HG02870 (cell line): ENCODE results near the gene KIF25.

Experiments used
- ATAC-seq: cut with Tn5 transposase; IDR thresholded peaks from one replicate; pipeline ENCODE4 v1.9.1; 2021; ENCODE audit warnings: mild to moderate bottlenecking, moderate library complexity; ENCODE audit not compliant: unreplicated experiment

KIF25 gene

DNA sequence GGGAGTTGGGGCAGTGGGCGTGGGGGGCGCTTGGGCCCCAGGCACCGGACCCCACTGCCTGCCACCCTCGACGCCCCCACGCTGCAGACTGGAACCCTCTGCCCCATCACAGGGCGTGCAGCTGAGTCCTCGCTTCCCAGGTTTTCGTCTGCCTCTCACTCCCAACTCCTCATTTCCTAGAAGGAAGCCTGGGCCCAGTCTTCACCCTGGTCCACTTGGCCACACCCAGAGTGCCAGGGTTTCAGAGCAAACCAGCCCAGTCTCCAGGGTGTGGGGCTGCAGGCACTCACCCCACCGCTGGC, 51.2 kb downstream of the KIF25 start:
- no peak for ATAC-seq

DNA sequence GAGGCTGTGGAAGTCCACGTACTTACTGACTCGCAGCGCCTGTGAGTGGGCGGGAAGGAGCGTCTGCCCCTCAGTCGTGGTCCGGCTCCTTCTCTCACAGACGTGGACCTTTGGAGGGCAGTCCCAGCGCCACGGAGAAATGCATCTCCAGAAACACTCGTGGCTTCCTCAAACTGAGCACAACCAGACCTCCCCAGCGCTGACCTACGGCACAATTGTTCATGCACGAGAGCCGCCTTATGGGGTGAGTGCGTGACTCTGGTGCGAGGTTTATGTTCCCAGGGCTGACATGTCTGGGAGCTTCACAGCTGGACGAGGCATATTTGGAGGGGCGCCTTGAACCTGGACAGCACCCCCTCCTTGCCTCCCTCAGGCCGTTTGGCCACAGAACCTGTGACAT, 51.8 kb downstream of the KIF25 start:
- ATAC-seq = no peak

DNA sequence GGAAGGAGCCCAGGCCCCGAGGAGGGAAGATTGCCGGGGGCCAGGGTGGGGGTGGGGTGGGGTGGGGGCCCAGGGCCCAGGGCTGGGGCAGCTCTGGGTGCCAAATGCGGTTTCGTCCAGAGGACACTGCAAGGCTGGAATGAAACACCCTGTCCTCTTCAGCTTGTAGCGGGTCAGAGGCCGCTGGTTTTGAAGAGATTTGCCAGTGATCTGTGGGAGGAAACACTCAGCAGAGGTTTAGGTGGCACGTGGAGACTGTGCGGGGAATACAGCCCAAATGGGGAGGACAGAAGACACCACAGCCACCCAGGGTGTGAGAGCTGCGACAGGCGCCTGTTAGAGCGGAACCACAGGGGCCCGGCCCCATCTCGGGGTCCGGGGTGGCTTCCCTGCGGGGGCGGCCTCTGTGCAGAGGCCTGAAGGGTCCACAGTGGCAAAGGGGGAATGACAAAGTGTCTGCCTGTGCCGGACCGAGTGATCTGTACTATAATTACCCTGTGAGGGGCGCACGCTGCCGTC, 52.3 kb downstream of the KIF25 start:
- ATAC-seq = no peak

GRCh38 chr6:168050225-168050880, 52.9 kb downstream of the KIF25 start:
- ATAC-seq = no peak

DNA sequence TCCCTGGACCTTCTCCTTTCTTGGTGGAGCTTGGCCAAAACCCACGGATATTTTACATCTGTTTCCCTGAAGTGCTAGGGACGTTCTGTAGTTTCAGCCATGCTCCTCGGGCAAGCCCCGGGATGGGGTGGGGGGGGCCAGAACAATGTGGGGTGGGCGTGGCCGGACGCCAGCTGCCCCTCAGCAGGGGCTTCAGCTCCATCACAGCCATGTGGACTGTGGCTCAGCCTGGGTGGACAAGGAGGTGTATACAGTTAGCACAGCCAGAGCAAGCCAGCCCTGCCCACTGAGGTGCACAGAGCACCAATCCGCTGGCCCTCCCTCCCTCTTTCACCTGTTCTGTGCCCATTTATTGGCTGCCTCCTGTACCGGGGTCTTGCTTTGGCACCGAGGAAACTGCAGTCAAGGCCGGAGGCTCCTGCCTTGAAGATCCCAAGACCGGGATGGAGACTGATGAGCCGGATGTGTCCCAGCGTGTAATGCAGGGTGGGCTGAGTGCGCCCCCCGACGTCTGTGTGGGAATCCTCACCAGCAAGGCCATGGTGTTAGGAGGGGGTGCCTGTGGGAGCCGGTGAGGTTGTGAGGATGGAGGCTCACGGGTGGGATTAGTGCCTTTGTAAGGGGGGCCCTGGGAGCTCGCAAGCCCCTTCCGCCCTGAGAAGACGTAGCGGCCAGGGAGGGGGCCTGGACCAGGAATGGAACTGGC, 53.6 kb downstream of the KIF25 start:
- ATAC-seq = no peak

DNA sequence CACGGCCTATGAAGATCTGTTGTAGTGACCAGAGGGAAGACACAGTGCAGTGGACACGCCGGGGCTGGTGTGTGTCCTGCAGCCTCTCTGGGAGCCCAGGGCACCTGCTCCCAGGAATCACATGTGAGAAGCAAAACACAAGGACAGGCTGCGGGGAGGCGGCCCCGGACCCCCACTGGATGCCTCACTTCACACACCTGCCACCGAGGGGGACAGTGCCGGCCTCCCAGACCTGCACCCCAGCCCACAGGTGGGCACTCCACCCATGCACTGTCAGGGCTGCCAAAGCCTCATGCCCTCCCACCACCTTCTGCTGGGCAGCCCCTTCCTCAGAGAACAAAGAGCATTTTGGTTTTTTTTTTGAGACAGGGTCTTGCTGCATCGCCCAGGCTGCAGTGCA, 54.2 kb downstream of the KIF25 start:
- no peak for ATAC-seq

DNA sequence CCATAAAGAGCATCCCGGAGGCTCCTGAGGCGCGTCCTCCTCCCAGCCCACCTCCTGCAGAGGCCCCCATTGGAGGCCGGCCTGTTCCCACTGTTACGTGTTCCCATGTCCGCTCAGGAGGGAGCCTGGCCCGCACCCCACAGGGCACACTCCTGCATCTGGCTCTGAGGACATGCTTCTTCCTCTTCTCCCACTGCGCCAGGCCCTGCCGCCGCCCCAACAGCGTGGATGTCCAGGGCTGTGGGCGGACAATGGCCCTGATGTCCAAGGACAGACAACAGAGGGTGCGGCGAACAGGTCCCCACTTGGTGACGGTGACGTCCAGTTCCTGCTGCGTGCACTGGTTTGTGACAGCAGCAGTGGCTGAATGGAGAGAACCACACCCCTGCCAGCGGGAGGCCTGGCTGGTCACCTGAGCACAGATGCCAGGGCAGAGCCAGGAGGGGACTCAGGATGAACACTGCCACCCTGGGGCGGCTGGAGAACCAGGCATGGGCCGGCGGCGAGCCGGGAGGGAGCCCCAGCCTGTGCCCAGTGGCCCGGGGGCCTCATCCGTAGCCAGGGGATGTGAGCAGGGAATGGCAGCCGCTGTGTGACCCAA, 54.9 kb downstream of the KIF25 start:
- no peak for ATAC-seq

DNA sequence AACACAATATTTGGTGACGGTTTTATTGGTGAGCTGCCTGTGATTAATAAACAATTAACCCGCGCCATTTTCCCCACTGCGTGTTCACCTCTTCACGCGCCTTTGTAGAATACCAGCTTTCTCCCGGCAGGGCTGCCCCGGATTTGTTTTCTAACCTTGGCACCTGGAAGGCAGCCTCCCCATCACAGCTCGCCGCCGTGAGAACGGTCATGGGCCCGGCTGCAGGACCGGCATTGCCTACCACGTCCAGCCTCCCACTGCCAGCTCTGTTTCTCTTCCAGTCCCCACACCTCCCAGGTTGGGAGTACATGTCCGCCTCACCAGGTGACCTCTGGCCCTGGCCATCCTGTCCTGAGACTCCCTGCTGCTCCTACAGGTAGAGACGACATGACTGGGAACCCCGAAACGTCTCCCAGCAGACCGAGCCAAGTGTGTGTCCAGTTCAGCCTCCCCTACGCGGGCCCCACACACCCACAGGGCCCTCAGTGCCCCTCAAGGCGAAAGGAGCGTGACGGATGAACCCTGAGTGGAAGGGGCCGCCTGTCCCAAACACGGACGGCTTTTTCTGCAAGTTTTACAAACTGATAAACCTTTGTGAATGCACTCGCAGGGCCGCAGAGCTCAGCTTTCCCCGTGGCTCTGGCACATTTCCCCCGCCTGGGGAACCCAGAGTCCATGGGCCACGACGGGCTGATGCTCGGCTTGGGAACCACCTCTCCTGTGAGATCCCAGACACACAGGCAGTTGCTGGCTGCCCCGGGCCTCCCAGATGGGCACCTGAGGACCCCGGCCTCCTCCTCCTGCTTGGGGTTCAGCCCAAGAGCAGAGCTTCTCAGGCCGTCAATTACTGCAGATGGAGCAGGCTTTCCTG, 55.9 kb downstream of the KIF25 start:
- ATAC-seq = no peak

DNA sequence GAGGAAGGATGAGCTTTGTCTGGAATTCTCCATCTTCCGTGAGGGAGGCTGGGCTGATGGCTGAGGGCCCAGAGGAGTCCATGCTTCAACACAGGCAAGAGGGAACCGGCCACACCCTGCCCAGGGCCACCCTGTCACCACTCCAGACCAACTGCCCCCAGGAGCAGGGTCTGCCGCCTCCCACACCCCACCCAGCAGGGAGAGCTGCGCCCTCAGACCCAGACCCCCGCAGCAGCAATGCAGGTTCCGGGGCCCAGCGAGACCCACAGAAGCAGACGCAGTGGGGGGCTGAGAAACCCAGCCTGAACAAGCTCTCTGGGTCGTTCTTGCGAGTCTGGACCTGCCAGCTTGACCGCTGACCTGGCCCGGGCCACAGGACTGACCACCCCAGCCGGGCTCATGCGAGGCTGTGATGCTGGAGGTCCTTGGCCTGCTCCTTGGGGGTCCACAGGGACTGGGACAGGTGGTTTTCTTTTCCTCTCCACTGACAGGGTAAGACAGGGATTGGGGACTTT, 56.5 kb downstream of the KIF25 start:
- no peak for ATAC-seq

- ATAC-seq = no peak
These were observed 57.5 kb downstream of the KIF25 start for GRCh38 chr6:168054765-168055560.

- ATAC-seq = no peak
These were observed 58.4 kb downstream of the KIF25 start for GRCh38 chr6:168055696-168056489.

- ATAC-seq = no peak
These were observed 59.5 kb downstream of the KIF25 start for GRCh38 chr6:168056892-168057527.

DNA sequence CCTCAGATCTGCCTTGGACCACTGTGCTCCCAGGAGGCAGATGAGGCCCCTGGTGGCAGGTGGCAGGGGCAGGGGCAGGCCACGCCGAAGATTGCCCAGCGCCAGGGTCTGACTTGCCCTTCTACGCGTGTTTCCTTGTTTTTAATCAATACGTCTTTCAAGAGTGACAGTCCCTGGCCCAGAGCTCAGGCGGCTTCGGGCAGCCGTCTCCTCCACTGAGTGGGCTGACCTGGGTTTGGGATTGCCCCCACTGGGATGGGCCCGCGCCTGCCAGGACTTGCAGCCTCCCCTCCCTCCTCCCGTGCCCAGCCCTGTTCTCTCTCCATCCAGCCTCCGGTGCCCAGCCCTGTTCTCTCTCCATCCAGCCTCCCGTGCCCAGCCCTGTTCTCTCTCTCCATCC, 60.4 kb downstream of the KIF25 start:
- no peak for ATAC-seq

- no peak for ATAC-seq
These were observed 61.5 kb downstream of the KIF25 start for GRCh38 chr6:168058691-168059551.

GRCh38 chr6:168060521-168060931, 63.1 kb downstream of the KIF25 start:
- ATAC-seq = no peak

DNA sequence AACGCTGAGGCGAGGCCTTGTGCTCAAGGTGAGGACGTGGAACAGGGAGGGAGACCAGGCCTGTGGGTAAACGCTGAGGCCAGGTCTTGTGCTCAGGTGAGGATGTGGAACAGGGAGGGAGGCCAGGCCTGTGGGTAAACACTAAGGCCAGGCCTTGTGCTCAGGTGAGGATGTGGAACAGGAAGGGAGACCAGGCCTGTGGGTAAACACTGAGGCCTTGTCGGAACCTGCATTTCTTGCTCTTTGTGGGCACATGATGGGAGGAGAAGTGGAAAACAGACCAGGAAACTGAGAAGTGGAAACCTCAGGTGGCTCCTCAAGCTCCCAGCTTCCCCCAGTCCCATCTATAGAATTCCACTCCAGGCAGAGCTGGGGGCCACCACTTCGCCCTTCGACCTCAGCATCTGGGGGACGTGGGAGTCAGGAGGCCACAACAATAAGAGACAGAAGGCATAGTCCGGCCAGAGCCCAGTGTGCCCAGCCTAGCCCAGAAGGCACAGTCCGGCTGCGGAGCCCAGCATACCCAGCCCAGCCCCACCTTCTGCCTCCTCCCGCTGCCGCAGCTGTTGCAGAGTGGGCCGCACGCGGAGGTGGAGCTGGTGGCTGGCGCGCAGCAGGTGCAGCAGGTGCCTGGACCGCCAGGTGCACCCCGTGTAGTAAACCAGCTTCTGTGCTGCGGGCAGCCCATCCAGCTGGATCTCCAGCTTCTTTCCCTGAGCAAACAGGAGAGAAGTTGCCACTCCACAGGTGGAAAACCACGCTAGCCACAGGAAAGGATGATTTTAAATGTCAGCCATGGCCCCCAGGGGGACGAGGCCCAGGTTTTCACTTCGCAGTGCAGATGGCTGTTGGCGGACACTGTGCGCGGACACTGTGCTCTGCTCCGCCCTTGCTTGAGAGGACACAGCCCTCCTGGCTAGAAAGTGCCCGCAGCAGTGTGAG, 64.1 kb downstream of the KIF25 start:
- no peak for ATAC-seq
